Measurements from ENCODE around the gene CR1L.

DNA sequence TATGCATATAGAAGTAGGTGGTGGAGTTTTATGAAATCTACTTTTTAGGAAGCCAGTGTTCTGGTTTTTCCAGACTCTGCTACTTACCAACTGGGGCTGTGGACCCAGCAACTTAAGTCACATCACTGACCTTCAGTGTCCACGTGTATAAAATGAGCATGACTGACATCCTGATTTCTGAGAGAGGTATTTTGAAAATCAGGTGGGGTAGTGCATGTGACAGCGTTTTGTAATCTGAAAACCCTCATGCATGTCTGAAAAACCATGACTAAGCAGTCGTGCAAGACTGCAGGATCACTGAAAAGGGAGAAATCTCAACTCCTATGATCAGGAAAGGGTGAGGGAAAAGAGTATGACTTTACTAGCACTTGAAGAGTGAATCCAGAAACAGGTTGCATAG, 26.1 kb downstream of the CR1L start:
- TF ChIP-seq, protein P1, sequence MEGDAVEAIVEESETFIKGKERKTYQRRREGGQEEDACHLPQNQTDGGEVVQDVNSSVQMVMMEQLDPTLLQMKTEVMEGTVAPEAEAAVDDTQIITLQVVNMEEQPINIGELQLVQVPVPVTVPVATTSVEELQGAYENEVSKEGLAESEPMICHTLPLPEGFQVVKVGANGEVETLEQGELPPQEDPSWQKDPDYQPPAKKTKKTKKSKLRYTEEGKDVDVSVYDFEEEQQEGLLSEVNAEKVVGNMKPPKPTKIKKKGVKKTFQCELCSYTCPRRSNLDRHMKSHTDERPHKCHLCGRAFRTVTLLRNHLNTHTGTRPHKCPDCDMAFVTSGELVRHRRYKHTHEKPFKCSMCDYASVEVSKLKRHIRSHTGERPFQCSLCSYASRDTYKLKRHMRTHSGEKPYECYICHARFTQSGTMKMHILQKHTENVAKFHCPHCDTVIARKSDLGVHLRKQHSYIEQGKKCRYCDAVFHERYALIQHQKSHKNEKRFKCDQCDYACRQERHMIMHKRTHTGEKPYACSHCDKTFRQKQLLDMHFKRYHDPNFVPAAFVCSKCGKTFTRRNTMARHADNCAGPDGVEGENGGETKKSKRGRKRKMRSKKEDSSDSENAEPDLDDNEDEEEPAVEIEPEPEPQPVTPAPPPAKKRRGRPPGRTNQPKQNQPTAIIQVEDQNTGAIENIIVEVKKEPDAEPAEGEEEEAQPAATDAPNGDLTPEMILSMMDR (IDR thresholded peaks at IDR 0.05) = no peak
- no peak for TF ChIP-seq POLR2A (IDR thresholded peaks at IDR 0.05)
